ENCODE results near the gene ZDHHC14.
"Not testable (repeated sequence)": the region's sequence is repeated elsewhere in the genome, so short reads cannot be mapped to it uniquely, and the experiment has no call there.

The ZDHHC14 gene

GRCh38 chr6:157381631-157382621 is 936 bp downstream of the ZDHHC14 start:
- DNase-seq: peak; percentile 70

- no peak for DNase-seq
Measured at GRCh38 chr6:157382821-157383220, 1.8 kb downstream of the ZDHHC14 start.

- no peak for DNase-seq
Measured at GRCh38 chr6:157383471-157383870, 2.5 kb downstream of the ZDHHC14 start.

GRCh38 chr6:157384962-157385361 is 4.0 kb downstream of the ZDHHC14 start:
- DNase-seq: not testable (repeated sequence)

- DNase-seq: no peak
Measured at GRCh38 chr6:157385482-157385881, 4.5 kb downstream of the ZDHHC14 start.

GRCh38 chr6:157386023-157386422 is 5.0 kb downstream of the ZDHHC14 start:
- DNase-seq: no peak

- DNase-seq: no peak
Measured at GRCh38 chr6:157386454-157386853, 5.5 kb downstream of the ZDHHC14 start.

- DNase-seq: no peak
Measured at GRCh38 chr6:157388924-157389323, 7.9 kb downstream of the ZDHHC14 start.

GRCh38 chr6:157390273-157391060 is 9.5 kb downstream of the ZDHHC14 start:
- no peak for DNase-seq

- no peak for DNase-seq
Measured at GRCh38 chr6:157392927-157393668, 12.1 kb downstream of the ZDHHC14 start.

- DNase-seq: no peak
Measured at GRCh38 chr6:157393669-157394327, 12.8 kb downstream of the ZDHHC14 start.

GRCh38 chr6:157395199-157395598 is 14.2 kb downstream of the ZDHHC14 start:
- not testable (repeated sequence) for DNase-seq

- no peak for DNase-seq
Measured at GRCh38 chr6:157396026-157396425, 15.0 kb downstream of the ZDHHC14 start.

GRCh38 chr6:157397660-157398059 is 16.7 kb downstream of the ZDHHC14 start:
- no peak for DNase-seq

- DNase-seq: no peak
Measured at GRCh38 chr6:157398151-157398550, 17.2 kb downstream of the ZDHHC14 start.

- DNase-seq: no peak
Measured at GRCh38 chr6:157400676-157401075, 19.7 kb downstream of the ZDHHC14 start.

GRCh38 chr6:157401734-157402338 is 20.8 kb downstream of the ZDHHC14 start:
- DNase-seq: no peak

GRCh38 chr6:157402996-157403685 is 22.2 kb downstream of the ZDHHC14 start:
- DNase-seq: no peak

GRCh38 chr6:157403686-157404051 is 22.7 kb downstream of the ZDHHC14 start:
- no peak for DNase-seq

GRCh38 chr6:157405986-157406385 is 25.0 kb downstream of the ZDHHC14 start:
- peak; percentile 69 for DNase-seq

- no peak for DNase-seq
Measured at GRCh38 chr6:157406661-157407060, 25.7 kb downstream of the ZDHHC14 start.

Data from EL (cell line).